Endothelial cell of umbilical vein (primary cell): ENCODE data around the gene ORC6. TPM values are rescaled to one million over a fixed set of nuclear protein-coding genes. Genes with fewer than 3 reads are reported as not detected.
A peak's percentile ranks its signal among the peaks of the same experiment; 100 is the strongest.
"Not testable (repeated sequence)": the region's sequence is repeated elsewhere in the genome, so short reads cannot be mapped to it uniquely, and the experiment has no call there.

Experiments used
- BruUV-seq: library from RNA; stranded (reverse); fragments of 400-500 nt; replicated peaks from 2 replicates; lab custom pipeline; 2021; lab: Mats Ljungman, UMichigan
- CTCF ChIA-PET: fragments of 300-600, 350-600 bp; sonication (Branson Sonifier 250); formaldehyde crosslinking; loops from one replicate; lab custom pipeline; 2021; ENCODE audit warnings: antibody characterized with exemption, inconsistent platforms; lab: Charles Lee
- POLR2A ChIA-PET: fragments of 300-600, 350-600 bp; sonication (Branson Sonifier 250); formaldehyde crosslinking; loops from one replicate; lab custom pipeline; 2021; ENCODE audit warnings: antibody characterized with exemption, inconsistent platforms; lab: Charles Lee
- DNase-seq: peaks from one replicate; pipeline ENCODE4 v3.0.0-alpha.2; 2011; ENCODE audit warnings: low read depth, low spot score
- FAIRE-seq: peaks from 2 replicates; lab custom pipeline; 2011; peaks lifted over from hg19 to GRCh38; lab: Jason Lieb, UNC
- H2AFZ ChIP-seq: 2 replicates; pipeline ENCODE4 v1.6.0; 2012; ENCODE audit warnings: low read depth, low read length, control low read depth, inconsistent platforms
- H3K27ac ChIP-seq: 2 replicates; pipeline ENCODE4 v1.5.1; 2011; ENCODE audit warnings: low read depth, mild to moderate bottlenecking, control low read depth, low read length, moderate library complexity; ENCODE audit not compliant: insufficient read depth
- H3K27me3 ChIP-seq, 2 experiments: 2 replicates each; pipeline versions ENCODE4 v1.6.0 to v1.6.1; 2011; ENCODE audit warnings: low read length in 2 of 2, mixed read lengths in 1 of 2; ENCODE audit not compliant: control insufficient read depth in 2 of 2, insufficient read depth in 2 of 2
- H3K36me3 ChIP-seq, 2 experiments: 2 replicates in 1 of 2; 3 replicates in 1 of 2; pipeline ENCODE4 v1.5.1; 2011; ENCODE audit warnings: low read length in 2 of 2, mild to moderate bottlenecking in 1 of 2, moderate library complexity in 1 of 2; ENCODE audit not compliant: control insufficient read depth in 2 of 2, insufficient read depth in 2 of 2; ENCODE audit errors: extremely low read depth in 1 of 2
- H3K4me1 ChIP-seq: 3 replicates; pipeline ENCODE4 v1.5.1; 2011; ENCODE audit warnings: mild to moderate bottlenecking, low read length; ENCODE audit not compliant: control insufficient read depth, insufficient read depth; ENCODE audit errors: extremely low read depth
- H3K4me2 ChIP-seq: 2 replicates; pipeline ENCODE4 v1.6.1; 2011; ENCODE audit warnings: low read length, control low read depth, mixed read lengths; ENCODE audit not compliant: insufficient read depth
- H3K4me3 ChIP-seq, 3 experiments: fragments of 200-600 bp in 1 of 3; sonication (generic), shearing (Covaris generic) in 1 of 3; replicated peaks in 1 of 3; 2 replicates each; pipeline ENCODE4 v1.5.1; 2011 to 2016; ENCODE audit warnings: control low read depth in 3 of 3, low read length in 3 of 3, mild to moderate bottlenecking in 2 of 3, inconsistent platforms in 1 of 3, low read depth in 1 of 3, moderate library complexity in 1 of 3; ENCODE audit not compliant: insufficient read depth in 1 of 3
- H3K79me2 ChIP-seq: 2 replicates; pipeline ENCODE4 v1.6.0; 2012; ENCODE audit warnings: low read length, inconsistent platforms; ENCODE audit not compliant: control insufficient read depth, insufficient read depth
- H3K9ac ChIP-seq: replicated peaks from 2 replicates; pipeline ENCODE3; 2011; ENCODE audit warnings: low read length, control low read depth; ENCODE audit not compliant: insufficient read depth; ENCODE audit errors: extremely low read depth
- H3K9me1 ChIP-seq: replicated peaks from 3 replicates; pipeline ENCODE4 v1.6.0; 2011; ENCODE audit warnings: mild to moderate bottlenecking, low read length; ENCODE audit not compliant: control insufficient read depth, insufficient read depth; ENCODE audit errors: extremely low read depth
- H3K9me3 ChIP-seq: replicated peaks from 2 replicates; pipeline ENCODE4 v1.5.1; 2012; ENCODE audit warnings: low read length, inconsistent platforms; ENCODE audit not compliant: control insufficient read depth, insufficient read depth
- H4K20me1 ChIP-seq: replicated peaks from 2 replicates; pipeline ENCODE3; 2011; ENCODE audit warnings: mild to moderate bottlenecking, low read length; ENCODE audit not compliant: control insufficient read depth, insufficient read depth; ENCODE audit errors: extremely low read depth
- CTCF ChIP-seq, 2 donors: IDR thresholded peaks; 1 replicate in 1 of 2; 2 replicates in 1 of 2; pipeline ENCODE4 v1.5.1; 2011; ENCODE audit warnings: low read length in 2 of 2, mild to moderate bottlenecking in 2 of 2, moderate library complexity in 2 of 2, control low read depth in 1 of 2, inconsistent platforms in 1 of 2, low read depth in 1 of 2; ENCODE audit not compliant: insufficient read depth in 1 of 2; ENCODE audit errors: extremely low read depth in 1 of 2
- dilution Hi-C: fragments of 300-500 bp; cut with MboI; formaldehyde crosslinking; loops from one replicate; pipeline ENCODE4 v1.15.0; 2019; ENCODE audit warnings: low sequenced_read_pairs; ENCODE audit not compliant: extremely low pct_ligation_motif_present
- intact Hi-C: fragments of 100-400 bp; cut with micrococcal nuclease; formaldehyde crosslinking; loops from one replicate; pipeline ENCODE4 v1.10.0; 2022
- polyA plus RNA-seq, 4 experiments: library from polyadenylated mRNA; depleted of rRNA in 3 of 4; stranded (reverse) in 3 of 4; unstranded in 1 of 4; fragments of >200 nt; gene quantifications; 2 replicates each; pipeline versions ENCODE4 v1.2.1 to v1.2.3, GENCODE V29; 2011 to 2012; ENCODE audit warnings: missing spikeins in 1 of 4
- total RNA-seq: library from RNA; stranded (reverse); gene quantifications from 2 replicates; pipeline ENCODE4 v1.2.3, GENCODE V29; 2021
- TF ChIP-seq, protein P1 (sequence below): IDR thresholded peaks from 2 replicates; pipeline ENCODE4 v1.6.1; 2011; ENCODE audit not compliant: insufficient read depth, insufficient read length

Gene ORC6
- total and polyA plus RNA-seq, 2 donors (not counting 3 experiments of a cell fraction or from before 2014, with no cell fraction given) = 15.9 to 31.1 TPM

GRCh38 chr16:46662123-46662522 is 27.3 kb upstream of the ORC6 start:
- H3K27ac ChIP-seq = no peak overlapping the region
- CTCF ChIA-PET = interaction anchor here (1.0 kb wide), 1 partner anchor 11 kb away, joined by 4 read pairs; no protein-coding TSS in a partner anchor
- no peak overlapping the region for H2AFZ ChIP-seq
- H3K36me3 ChIP-seq = peaks cover 13 to 21% of the 10 kb centered on the region in 2 experiments
- intact Hi-C loops (no loop called here), dilution Hi-C loops (no loop called here)
- H3K79me2 ChIP-seq = no peaks in the 10 kb centered on the region
- no peaks in the 10 kb centered on the region for H3K9me1 ChIP-seq
- H3K27me3 ChIP-seq = no peaks in the 10 kb centered on the region
- H3K9ac ChIP-seq = no peak overlapping the region
- no peaks in the 10 kb centered on the region for H4K20me1 ChIP-seq
- no peak for TF ChIP-seq CTCF (IDR thresholded peaks at IDR 0.05; ENCODE audit: extremely low read depth in 1 of 2, insufficient read depth in 1 of 2, low read depth in 1 of 2, low read length in 2 of 2)
- no peak for FAIRE-seq
- no peak overlapping the region for H3K4me3 ChIP-seq
- no peaks in the 10 kb centered on the region for H3K9me3 ChIP-seq
- no TSS peak for BruUV-seq
- no peak overlapping the region for H3K4me2 ChIP-seq
- POLR2A ChIA-PET = no interaction called here
- H3K4me1 ChIP-seq = no peaks in the 10 kb centered on the region
- no peak for DNase-seq

- Histone ChIP-seq H3K27me3 (no peaks in the 10 kb centered on the region), H3K27ac (no peak overlapping the region), H4K20me1 (no peaks in the 10 kb centered on the region), H3K79me2 (no peaks in the 10 kb centered on the region), H2AFZ (no peak overlapping the region), H3K36me3 (peaks cover 12 to 28% of the 10 kb centered on the region in 2 experiments), H3K4me2 (no peak overlapping the region), H3K9ac (no peak overlapping the region), H3K4me1 (no peaks in the 10 kb centered on the region), H3K4me3 (no peak overlapping the region), H3K9me1 (no peaks in the 10 kb centered on the region), H3K9me3 (no peaks in the 10 kb centered on the region)
- DNase-seq (peak; percentile 62), FAIRE-seq (no peak)
- CTCF ChIA-PET = interaction anchor here (0.7 to 3.4 kb wide), 35 partner anchors 9 to 1491 kb away, joined by 3 to 78 read pairs (median 4); partner anchors contain the start of genes C16orf87 and ORC6
- intact Hi-C loops = loop anchor here (1.0 kb wide), 2 partner anchors 16 to 128 kb away; partner anchors contain the start of genes ORC6 and VPS35
- TF ChIP-seq, protein P1, sequence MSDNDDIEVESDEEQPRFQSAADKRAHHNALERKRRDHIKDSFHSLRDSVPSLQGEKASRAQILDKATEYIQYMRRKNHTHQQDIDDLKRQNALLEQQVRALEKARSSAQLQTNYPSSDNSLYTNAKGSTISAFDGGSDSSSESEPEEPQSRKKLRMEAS = no peak
- peak; percentile 85 to 91 for TF ChIP-seq CTCF (IDR thresholded peaks at IDR 0.05; ENCODE audit: extremely low read depth in 1 of 2, insufficient read depth in 1 of 2, low read depth in 1 of 2, low read length in 2 of 2)
- dilution Hi-C loops = no loop called here
- POLR2A ChIA-PET = no interaction called here
- BruUV-seq = no TSS peak
Observed at GRCh38 chr16:46673320-46674013, 16.0 kb upstream of the ORC6 start.

- peaks cover 11 to 23% of the 10 kb centered on the region in 2 experiments for H3K36me3 ChIP-seq
- FAIRE-seq, H3K4me2 ChIP-seq, H3K4me3 ChIP-seq, H3K27ac ChIP-seq, POLR2A ChIA-PET, H4K20me1 ChIP-seq, dilution Hi-C loops, H3K9me3 ChIP-seq, BruUV-seq, H3K27me3 ChIP-seq, H3K4me1 ChIP-seq, H3K9ac ChIP-seq, H3K9me1 ChIP-seq, H2AFZ ChIP-seq, H3K79me2 ChIP-seq, intact Hi-C loops, DNase-seq: not testable (repeated sequence)
- CTCF ChIA-PET = interaction anchor here (0.6 to 1.5 kb wide), 5 partner anchors 9 to 176 kb away, joined by 3 to 4 read pairs (median 3); no protein-coding TSS in a partner anchor
Observed at GRCh38 chr16:46677943-46678342, 11.5 kb upstream of the ORC6 start.
